NT2/D1 (cell line): ENCODE measurements around the gene MYO5B.

Source experiments
- DNase-seq: peaks from one replicate; pipeline ENCODE4 v3.0.0-alpha.2; 2011; ENCODE audit warnings: low read depth, low spot score
- H3K27me3 ChIP-seq: 2 replicates; pipeline ENCODE4 v1.6.0; 2011; ENCODE audit warnings: mild to moderate bottlenecking; ENCODE audit not compliant: insufficient read length, insufficient read depth
- H3K36me3 ChIP-seq: 2 replicates; pipeline ENCODE4 v1.6.1; 2011; ENCODE audit warnings: mild to moderate bottlenecking, low read length, mixed read lengths; ENCODE audit not compliant: insufficient read depth, insufficient read length
- H3K4me1 ChIP-seq: 2 replicates; pipeline ENCODE4 v1.5.1; 2011; ENCODE audit not compliant: insufficient read depth, insufficient read length
- H3K4me3 ChIP-seq: 2 replicates; pipeline ENCODE4 v1.5.1; 2011; ENCODE audit warnings: low read depth; ENCODE audit not compliant: insufficient read length
- H3K9ac ChIP-seq: 2 replicates; pipeline ENCODE4 v1.6.0; 2011; ENCODE audit warnings: low read depth; ENCODE audit not compliant: insufficient read length
- H3K9me3 ChIP-seq: 2 replicates; pipeline ENCODE4 v1.5.1; 2011; ENCODE audit warnings: mild to moderate bottlenecking, low read length; ENCODE audit not compliant: insufficient read depth
- SUZ12 ChIP-seq: IDR thresholded peaks from 2 replicates; pipeline ENCODE4 v1.6.1; 2011; ENCODE audit not compliant: insufficient read length, insufficient read depth; ENCODE audit errors: extremely low read depth
- YY1 ChIP-seq: IDR thresholded peaks from 2 replicates; pipeline ENCODE4 v1.6.1; 2011; ENCODE audit not compliant: insufficient read length, insufficient read depth
- ZNF274 ChIP-seq: IDR thresholded peaks from 2 replicates; pipeline ENCODE4 v1.6.1; 2011; ENCODE audit warnings: mild to moderate bottlenecking, low read depth, low read length

The MYO5B gene

GRCh38 chr18:50027996-50028395, 167.0 kb downstream of the MYO5B start:
- Histone ChIP-seq H3K36me3 (no peaks in the 10 kb centered on the region), H3K27me3 (no peaks in the 10 kb centered on the region), H3K4me3 (no peak overlapping the region), H3K4me1 (no peaks in the 10 kb centered on the region), H3K9ac (no peak overlapping the region), H3K9me3 (no peaks in the 10 kb centered on the region; the same call in 1 of the 2 replicates)
- TF ChIP-seq SUZ12 (no peak), YY1 (no peak), ZNF274 (no peak)
- no peak for DNase-seq

GRCh38 chr18:50024466-50024865, 170.5 kb downstream of the MYO5B start:
- no peaks in the 10 kb centered on the region; the same call in 1 of the 2 replicates for H3K9me3 ChIP-seq
- no peak overlapping the region for H3K9ac ChIP-seq
- H3K36me3 ChIP-seq, result no peaks in the 10 kb centered on the region
- DNase-seq, result no peak
- no peak for TF ChIP-seq ZNF274
- no peak for TF ChIP-seq YY1
- TF ChIP-seq SUZ12, result no peak
- no peaks in the 10 kb centered on the region for H3K27me3 ChIP-seq
- H3K4me1 ChIP-seq, result no peaks in the 10 kb centered on the region
- H3K4me3 ChIP-seq, result no peak overlapping the region

- Histone ChIP-seq H3K9ac (no peak overlapping the region), H3K27me3 (no peaks in the 10 kb centered on the region)
These were observed 172.0 kb downstream of the MYO5B start for GRCh38 chr18:50022985-50023384.

GRCh38 chr18:50014606-50015005, 180.3 kb downstream of the MYO5B start:
- Histone ChIP-seq H3K4me3 (no peak overlapping the region), H3K9me3 (no peaks in the 10 kb centered on the region), H3K27me3 (no peaks in the 10 kb centered on the region), H3K9ac (no peak overlapping the region), H3K4me1 (no peaks in the 10 kb centered on the region), H3K36me3 (no peaks in the 10 kb centered on the region)
- no peak for DNase-seq
- TF ChIP-seq ZNF274 (no peak), YY1 (no peak), SUZ12 (no peak)

More at GRCh38 chr18:50022985-50023384, 172.0 kb downstream of the MYO5B start:
- Histone ChIP-seq H3K4me1 (no peaks in the 10 kb centered on the region), H3K4me3 (no peak overlapping the region), H3K9me3 (no peaks in the 10 kb centered on the region; the same call in 1 of the 2 replicates), H3K36me3 (no peaks in the 10 kb centered on the region)
- TF ChIP-seq ZNF274 (no peak), SUZ12 (no peak), YY1 (no peak)
- DNase-seq, result no peak

GRCh38 chr18:50013363-50014138, 181.4 kb downstream of the MYO5B start:
- Histone ChIP-seq H3K9ac (no peak overlapping the region), H3K36me3 (no peaks in the 10 kb centered on the region), H3K4me1 (no peaks in the 10 kb centered on the region), H3K27me3 (no peaks in the 10 kb centered on the region), H3K9me3 (no peaks in the 10 kb centered on the region), H3K4me3 (no peak overlapping the region)
- DNase-seq, result no peak
- TF ChIP-seq SUZ12 (no peak), YY1 (no peak), ZNF274 (no peak)

- DNase-seq, result no peak
- H3K4me1 ChIP-seq, result no peaks in the 10 kb centered on the region
- H3K9me3 ChIP-seq, result no peaks in the 10 kb centered on the region
- no peak overlapping the region for H3K9ac ChIP-seq
- H3K27me3 ChIP-seq, result no peaks in the 10 kb centered on the region
- no peak overlapping the region for H3K4me3 ChIP-seq
- TF ChIP-seq YY1 (no peak), ZNF274 (no peak), SUZ12 (no peak)
- H3K36me3 ChIP-seq, result no peaks in the 10 kb centered on the region
These were observed 183.0 kb downstream of the MYO5B start for GRCh38 chr18:50011813-50012435.

- H3K4me1 ChIP-seq, result no peaks in the 10 kb centered on the region
- no peaks in the 10 kb centered on the region for H3K36me3 ChIP-seq
- TF ChIP-seq YY1 (no peak), SUZ12 (no peak), ZNF274 (no peak)
- no peak overlapping the region for H3K4me3 ChIP-seq
- DNase-seq, result no peak
- H3K27me3 ChIP-seq, result no peaks in the 10 kb centered on the region
- no peak overlapping the region for H3K9ac ChIP-seq
- no peaks in the 10 kb centered on the region for H3K9me3 ChIP-seq
These were observed 185.1 kb downstream of the MYO5B start for GRCh38 chr18:50009773-50010335.
